GM19351 (cell line): ENCODE results near the gene SPIN2A.
"Not testable (repeated sequence)": the region's sequence is repeated elsewhere in the genome, so short reads cannot be mapped to it uniquely, and the experiment has no call there.

Experiments used
- ATAC-seq: cut with Tn5 transposase; IDR thresholded peaks from one replicate; pipeline ENCODE4 v1.9.1; 2021; ENCODE audit warnings: mild to moderate bottlenecking, moderate library complexity; ENCODE audit not compliant: unreplicated experiment

Gene SPIN2A

GRCh38 chrX:57103489-57103888, 33.7 kb downstream of the SPIN2A start:
- ATAC-seq = no peak

- not testable (repeated sequence) for ATAC-seq
These were observed 34.3 kb downstream of the SPIN2A start for GRCh38 chrX:57102918-57103317.
